MV-4-11 (cell line): ENCODE measurements around the gene ATXN2.

Experiments used
- DNase-seq: peaks from one replicate; lab custom pipeline; 2025; lab: John Stamatoyannopoulos, UW

Gene ATXN2

DNA sequence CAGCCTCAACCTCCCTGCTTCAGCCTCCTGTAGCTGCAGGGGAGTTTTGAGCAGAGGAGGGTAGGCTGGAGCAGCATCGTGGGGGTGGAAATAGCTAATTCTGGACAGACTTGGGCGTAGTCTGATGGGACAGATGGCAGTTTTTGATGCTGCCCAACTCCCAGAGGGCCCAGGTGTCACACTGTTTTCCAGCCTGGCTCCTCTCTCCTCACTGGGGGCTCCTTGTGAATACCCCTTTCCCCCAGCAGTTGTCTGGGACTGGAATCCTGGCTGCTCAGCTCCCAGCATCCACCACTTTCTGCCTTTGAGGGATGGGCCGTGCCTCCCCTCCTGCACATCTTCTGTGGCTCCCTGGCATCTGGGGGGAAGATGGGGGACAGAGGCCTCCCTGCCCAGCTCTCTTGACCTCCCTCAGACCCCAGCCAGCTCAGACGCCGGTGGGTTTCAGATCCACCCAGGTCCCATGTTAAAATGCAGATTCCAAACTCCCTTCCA is 159.4 kb downstream of the ATXN2 start:
- no peak for DNase-seq

DNA sequence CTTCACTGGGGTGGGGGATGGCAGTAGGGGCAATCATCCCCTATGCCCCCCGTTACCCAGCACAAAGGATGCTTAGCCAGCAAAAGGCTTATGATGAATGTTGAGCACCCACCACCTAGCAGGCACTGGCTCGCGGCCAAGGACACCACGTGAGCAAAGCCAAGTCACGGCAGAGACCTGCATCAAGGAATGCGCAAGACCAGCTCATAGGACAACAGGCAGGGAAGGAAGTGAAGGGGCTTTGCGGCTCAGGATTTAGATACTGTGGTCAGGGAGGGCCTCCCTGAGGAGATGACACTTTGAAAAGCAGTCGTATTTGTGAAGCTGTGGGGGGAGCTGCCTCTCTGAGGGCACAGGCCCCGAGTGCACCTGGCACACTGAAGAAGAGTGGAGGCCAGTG is 160.6 kb downstream of the ATXN2 start:
- peak; percentile 87 for DNase-seq

DNA sequence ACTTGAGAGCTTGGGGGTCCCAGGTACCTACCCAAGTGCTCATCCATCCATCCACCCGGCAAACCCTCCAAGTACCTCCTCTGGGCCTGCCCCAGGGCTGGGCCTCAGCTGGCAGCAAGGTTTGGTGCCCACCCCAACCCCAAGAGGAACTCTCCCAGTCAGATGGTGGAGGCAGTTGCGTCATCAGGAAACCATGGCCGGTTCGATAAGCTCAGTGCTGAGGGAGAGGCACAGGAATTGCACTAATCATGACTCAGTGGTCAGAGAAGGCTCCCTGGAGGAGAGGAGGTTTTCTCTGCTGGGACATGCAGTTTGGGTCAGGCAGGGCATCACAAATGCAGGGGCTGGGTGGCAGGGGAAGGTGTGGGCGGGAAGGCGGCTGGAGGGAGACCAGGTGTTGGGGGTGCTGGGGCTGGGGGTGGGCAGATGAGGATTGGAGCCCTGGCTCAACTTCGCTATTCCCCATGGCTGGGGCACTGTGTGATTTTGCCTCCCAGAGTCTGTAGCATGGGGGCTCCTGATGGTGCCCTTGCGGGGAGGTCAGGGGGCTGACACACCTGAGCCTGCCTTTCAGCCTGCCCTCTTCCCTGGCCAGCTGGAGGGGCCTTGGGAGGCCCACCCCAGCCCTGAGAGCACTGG is 161.2 kb downstream of the ATXN2 start:
- peak; percentile 87 for DNase-seq

DNA sequence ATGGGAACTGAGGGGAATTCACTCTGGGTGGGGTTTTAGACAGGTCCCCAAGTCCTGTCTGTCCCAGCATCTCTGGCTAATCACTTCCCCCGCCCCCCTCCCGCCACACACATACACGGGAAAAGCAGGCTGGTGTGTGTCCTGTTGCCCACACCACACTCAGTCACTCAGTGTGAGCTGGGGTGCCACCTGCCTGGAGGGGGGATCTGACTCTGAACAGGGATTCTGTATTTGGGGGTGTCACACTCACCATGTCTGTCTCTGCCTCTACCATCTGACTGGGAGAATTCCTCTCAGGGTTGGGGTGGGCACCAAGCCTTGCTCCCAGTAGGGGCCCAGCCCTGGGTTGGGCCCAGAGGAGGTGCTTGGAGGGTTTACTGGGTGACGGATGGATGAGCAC is 162.3 kb downstream of the ATXN2 start:
- no peak for DNase-seq

DNA sequence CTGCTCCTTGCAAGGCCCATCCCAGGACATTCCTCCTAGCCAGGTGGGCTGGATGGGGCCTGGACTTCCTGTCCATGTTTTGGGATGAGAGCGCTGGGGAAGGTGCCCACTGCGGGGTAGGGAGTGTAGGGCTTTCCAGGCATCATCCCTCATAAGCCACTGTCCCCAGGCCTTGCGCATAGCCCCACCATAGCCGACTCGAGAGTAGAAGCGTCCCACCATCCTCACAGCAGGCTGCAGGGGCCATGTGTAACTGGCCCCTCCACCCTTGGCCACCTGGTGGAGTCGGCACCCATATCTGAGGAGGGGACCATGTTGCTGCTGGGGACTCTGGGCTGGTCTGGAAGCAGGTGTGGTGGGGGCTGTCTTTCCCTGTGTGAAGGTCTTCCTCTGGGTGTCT is 162.8 kb downstream of the ATXN2 start:
- DNase-seq, result no peak

DNA sequence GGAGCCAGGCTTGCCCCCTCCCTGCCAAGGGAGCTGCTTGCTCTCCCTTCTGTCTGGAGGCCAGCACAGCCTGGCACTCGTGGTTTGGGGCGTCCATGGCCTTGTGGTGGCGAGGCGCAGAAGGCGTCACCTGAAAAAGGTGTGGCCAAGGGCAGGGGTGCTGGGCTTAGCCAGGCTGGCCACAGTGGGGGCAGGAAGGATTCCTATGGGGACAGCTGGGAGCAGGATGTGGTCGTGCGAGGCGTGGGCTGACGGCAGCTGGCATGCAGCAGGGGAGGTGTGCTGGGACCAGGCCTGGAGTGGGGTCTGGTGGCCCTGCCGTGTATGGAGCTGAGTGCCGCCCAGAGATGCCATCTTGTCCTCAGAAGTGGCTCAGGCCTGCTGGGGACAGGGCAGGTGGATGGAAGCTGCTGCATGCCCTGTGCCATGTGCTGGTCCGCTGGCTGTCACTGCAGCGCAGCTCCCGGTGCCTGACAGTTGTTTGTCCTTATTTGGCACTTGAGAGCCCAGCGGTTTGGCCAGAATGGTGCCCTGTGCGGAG is 163.4 kb downstream of the ATXN2 start:
- DNase-seq, result no peak

DNA sequence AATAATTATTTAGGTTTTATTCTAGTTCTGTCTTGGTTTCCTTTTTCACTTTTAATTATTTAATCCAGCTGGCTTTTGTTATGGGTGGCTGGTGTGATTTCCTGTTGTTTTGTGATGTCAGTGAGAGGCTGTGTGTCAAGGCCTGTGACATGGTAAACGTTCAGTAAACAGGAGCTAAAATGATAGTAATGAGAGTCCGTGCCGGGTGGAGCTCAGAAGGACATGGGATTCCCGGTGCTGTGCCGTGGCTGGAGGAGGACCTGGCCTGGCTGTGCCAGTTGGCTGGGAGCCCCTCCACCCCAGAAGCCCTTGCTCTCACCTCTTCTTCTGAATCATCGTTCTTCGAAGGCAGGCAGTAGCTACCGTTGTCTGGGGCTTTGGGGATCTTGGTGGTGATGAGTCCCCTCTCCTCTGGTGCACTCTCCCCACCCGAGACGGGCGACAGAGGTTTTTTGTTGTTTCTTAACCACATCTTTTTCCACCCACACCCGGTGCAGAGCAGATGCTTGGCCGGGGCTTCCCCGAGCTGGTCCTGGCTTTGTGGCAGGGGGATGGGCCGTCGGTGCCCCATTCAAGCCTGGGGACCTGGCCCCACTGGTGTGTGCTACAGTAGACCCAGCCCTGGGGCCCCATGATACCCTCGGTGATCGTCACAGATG is 164.3 kb downstream of the ATXN2 start:
- peak; percentile 59 for DNase-seq

DNA sequence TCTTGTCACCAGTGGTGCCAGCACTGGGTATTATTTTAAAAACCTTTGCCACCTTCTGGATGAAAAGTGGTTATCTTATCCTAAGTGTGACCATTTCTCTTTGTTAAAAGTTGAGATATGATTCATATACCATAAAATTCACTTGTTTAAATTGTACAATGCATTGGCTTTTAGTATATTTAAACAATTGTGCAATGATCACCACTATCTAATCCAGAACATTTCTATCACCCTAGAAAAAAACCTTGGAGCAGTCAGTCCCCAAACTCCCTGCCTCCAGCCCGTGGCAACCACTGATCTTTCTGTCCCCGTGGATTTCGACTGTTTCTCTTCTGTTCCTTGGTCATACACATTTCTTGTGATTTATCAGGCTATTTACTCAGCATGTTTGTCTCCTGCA is 165.1 kb downstream of the ATXN2 start:
- DNase-seq, result no peak

DNA sequence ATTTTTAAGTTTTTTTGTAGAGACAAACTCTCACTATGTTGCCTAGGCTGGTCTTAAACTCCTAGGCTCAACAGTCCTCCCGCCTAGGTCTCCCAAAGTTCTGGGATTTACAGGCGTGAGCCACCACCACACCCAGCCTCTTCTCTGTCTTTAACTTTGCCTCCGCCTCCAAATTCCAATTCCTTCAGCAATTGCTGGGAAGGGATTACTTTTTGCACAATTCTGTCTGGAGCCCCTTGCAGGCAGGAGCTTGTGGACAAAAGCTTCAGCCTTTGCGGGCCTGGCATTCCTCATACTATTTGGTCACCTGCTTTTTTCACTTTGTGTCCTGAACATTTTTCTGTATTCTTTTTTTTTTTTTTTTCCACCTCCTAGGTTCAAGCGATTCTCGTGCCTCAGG is 167.3 kb downstream of the ATXN2 start:
- no peak for DNase-seq

DNA sequence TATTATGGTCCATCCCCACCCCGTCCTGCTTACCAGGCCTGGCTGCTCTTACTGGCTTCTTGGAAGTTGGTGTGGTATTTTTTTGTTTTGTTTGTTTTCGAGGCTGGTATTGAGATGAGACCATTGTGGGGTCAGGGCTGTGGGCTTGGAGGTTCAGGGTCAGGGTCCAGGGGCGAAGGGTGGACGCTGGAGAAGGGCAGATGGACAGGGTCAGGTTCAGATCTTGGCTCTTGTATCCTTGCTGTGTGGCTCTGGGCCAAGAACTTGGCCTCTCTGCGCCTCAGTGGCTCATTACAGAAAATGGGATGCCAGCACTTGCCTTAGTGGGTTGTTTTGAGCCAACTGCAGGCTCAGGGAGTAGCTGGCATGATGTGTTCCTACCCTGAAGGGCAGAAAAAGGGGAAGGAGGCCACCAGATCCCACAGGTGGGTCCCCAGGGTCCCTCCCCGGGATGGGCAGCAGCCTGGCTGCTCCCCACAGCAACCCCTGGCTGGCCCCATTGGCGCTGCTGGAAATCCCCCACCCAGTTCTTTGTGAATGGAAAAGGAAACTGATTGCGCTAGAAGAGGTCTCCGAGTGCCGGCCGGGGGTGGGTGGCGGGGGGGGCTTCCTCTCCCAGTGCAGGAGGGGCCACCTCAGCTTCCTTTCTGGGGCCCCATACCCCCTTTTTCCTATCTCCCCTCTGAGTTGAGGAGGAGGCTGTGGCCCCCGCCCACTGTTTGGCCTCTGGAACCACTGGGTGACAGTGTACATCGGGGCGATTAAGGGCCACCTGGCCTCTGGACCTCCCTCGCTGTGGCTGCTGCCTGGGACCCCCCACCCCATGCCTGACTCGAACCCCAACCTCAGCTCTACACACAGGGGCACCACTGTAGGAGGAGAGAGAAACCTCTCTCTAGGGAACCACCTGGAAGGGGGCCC is 168.4 kb downstream of the ATXN2 start:
- no peak for DNase-seq

DNA sequence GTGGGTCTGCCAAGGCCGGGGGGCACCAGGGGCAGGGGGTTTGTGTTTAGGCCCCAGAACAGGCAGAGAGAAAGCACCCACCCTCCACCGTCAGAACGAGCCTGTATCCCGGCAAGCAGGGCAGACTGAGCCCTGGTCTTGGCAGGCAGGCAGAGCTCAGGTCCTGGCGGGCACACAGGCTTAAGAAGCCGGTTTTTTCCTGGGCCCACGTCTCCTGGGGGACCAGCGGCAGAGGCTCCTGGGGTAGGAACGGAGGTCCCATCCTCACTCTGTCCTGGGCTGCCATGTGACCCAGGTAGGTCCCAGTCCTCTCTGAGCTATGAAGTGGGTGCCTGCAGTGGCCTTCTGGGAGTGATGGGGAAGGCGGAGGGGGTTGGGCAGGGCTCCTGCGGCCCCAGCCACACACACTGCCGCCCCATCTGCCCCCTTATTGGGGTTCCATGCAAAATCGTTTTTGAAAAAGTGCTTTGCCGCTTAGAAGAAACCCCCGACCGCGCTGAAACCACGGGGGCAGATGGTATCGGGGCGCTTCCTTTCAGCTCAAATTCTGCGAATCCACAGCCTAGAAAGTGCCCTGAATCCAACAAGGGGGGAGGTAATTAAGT is 169.2 kb downstream of the ATXN2 start:
- DNase-seq, result no peak

DNA sequence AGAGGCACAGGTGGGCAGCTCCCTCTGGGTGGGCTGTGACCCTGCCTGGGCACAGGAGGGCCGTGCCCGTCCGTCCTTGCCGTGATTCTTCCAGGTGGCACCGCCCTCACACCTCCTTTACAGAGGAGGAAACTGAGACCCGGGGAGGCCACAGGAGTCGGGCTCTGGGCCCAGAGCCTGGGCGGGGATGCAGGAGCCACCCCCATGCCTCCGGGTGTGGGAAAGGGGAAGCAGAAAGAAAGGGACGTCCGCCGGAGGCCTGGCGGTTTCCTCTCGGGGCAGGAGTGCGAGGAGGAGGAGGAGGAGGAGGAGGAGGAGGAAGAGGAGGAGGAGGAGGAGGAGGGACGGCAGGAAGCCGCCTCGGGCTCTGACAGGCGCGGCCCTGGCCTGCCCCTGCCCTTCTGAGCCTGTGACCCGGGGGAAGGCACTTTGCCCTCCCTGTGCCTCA is 170.4 kb downstream of the ATXN2 start:
- peak; percentile 80 for DNase-seq

DNA sequence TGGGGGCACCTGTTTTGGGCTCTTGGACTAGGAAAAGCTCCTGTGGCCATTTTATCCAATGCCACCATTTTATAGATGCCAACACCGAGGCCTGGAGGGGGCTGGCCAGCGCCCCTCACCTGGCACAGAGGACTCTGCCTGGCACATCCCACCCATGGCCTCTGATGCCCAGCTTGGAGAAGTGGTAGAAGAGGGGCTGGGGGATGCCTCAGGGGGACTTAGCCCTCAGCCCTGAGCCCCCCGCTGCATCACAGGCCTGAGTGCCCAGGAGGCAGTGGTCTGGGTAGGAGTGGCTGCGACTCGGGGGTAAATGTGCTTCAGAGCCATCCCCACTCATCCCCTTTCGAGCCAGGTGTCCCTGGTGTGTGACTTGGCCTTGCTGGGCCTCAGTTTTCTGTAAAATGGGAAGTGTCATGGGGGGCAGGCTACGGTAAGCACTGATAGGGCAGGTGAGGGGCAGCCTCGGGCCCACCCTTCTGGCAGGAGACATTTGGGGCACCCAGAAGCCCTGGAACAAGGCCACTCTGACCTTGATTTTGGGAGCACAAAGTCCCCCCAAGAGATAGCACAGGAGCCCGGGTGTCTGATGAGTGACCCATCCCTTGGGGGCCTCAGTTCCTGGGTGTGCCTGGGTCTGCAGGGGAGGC is 170.9 kb downstream of the ATXN2 start:
- DNase-seq, result no peak

DNA sequence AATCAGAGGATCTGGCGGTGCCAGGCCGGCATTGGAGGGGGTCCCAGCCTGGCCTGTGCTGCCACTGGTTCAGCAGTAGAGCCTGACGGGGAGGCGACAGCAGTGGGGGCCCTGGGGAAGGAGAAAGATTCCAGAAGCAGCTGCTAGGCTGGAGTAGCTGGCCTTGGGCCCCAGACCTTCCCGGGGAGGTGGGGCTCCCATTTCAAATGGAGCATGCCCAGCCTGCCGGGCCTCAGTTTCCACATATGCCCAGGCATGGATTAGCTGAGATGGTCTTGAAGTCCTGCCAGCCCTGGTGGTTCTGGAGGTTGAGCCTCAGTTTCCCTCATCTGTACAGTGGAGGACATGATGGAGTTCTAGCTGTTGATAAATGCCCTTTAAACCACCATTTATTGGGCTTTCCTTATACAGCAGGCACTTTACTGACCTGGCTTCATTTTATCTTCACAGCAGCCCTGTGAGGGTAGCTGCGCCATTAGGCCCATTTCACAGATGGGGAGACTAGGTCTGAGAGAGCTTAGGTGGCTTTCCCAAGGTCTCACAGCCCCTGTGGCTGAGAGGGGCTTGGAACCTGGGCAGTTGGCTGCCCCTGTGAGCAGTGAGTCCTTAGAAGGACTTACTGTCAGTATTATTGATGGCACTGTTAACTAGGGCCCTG is 171.6 kb downstream of the ATXN2 start:
- no peak for DNase-seq

DNA sequence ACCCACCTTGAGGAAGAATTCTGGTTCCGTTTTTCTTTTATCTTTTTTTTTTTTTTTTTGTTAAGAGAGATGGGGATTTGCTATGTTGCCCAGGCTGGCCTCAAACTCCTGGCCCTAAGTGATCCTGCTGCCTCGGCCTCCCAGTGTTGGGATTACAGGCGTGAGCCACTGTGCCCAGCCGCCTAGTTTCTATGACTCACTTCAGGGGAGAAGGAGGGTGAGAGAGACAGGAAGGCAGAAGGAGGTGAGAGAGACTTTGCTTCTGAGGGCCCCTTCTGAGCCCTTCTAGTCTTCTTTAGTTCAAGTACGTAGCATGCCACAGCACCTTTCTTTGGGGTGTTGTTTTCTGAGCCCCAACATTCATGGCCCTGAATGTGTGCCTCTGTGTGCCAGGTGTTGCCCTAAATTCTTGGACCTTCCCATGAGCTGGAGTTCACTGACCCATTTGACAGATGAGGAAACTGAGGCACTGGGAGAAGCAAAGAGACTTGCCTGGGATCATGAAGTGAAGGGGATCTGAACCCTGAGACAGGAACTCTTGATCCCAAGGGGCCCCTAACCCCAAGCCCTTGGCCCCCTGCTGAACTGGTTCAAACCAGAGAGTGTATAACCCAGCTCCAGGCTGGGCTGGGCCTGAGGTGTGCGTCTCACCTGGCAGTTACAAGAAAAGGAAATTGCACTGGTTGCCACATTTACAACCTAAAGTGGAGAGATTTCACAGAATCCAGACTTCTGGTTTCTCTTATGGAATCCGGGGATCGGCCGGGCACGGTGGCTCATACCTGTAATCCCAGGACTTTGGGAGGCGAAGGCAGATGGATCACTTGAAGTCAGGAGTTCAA is 172.6 kb downstream of the ATXN2 start:
- DNase-seq, result peak; percentile 14

DNA sequence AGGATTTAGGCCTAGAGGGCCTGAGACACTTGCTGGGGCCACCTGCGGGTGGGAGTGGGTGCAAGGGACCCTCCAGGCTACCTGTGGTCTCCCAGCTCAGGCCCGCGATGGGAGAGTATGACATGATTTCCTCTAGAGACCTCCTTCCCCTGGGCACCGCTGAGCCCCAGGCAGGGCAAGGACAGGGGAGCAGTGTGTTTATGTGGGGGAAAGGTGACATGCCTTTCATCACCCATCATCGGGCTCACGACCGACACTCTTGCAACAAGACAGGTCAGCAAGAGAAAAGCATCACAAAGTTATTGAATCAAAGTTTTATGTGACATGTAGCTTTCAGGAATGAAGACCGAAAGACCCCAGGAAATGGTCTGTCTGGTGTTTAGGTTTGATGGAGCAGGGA is 173.5 kb downstream of the ATXN2 start:
- no peak for DNase-seq

DNA sequence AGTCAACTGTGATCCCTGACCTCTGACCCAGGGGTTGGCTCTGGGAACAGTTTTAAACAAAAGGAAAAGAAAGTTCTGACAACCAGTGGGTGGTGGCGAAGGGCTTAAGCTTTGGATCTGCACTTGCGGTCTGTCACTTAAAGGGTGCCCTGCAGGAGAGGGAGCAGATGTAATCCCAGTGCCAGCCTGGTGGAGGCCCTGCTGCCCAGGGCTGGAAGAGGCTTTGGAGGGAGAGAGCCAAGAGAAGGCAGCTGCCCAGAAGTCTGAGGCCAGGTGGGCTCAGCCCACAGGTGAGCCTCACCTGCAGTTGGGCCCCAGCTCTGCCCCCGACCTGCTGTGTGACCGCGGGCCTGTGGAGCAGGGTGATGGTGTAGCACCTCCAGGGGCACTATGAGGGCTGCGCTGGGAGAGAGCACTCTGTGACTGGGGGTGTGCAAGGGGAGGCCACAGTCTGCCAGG is 174.3 kb downstream of the ATXN2 start:
- DNase-seq, result no peak

DNA sequence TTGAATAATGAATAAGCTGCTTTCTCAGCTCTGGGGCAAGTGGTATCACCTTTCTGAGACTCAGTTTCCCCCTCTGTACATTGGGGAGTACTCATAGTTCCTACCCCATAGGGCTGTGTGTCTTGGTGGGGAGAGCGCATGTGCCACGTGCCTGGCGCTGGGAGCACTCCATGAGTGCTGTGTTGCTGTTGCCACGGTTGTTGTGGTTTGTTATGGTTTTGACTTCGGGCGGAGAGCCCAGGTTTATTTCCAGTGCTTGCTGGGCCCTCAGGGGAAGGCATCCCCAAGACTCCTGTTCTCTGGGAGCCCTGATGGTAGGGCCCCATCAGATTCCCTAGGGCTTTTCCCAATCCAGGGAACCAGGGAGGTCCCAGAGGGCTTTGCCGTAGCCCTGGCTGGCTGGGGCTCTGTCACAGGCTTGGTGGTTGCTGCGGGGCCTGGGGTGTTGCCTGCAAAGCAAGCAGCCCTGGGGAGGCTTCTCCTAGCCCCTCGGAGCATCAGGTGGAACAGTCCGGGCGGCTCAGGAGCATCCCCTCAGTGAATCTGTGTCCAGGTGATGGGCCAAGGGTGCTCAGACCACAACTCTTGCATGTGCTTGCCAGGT is 174.8 kb downstream of the ATXN2 start:
- no peak for DNase-seq

DNA sequence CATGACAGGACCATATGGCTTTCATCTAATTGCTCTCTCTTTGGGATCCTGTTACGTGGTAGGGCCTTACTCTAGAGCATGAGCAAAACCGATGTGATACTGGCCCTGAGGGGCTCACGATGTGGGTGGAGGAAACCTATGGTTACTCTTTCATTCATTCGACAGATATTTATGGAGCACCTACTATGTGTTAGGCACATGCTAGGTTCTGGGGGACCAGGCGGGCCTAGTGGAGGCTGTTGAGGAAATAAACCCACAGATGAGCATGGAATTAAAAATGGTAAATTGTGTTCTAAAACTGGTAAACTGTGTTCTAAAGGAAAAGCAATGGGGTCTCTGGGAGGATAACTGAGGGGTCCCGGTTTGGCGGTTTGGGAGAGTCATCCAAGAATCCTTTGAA is 178.6 kb downstream of the ATXN2 start:
- no peak for DNase-seq

DNA sequence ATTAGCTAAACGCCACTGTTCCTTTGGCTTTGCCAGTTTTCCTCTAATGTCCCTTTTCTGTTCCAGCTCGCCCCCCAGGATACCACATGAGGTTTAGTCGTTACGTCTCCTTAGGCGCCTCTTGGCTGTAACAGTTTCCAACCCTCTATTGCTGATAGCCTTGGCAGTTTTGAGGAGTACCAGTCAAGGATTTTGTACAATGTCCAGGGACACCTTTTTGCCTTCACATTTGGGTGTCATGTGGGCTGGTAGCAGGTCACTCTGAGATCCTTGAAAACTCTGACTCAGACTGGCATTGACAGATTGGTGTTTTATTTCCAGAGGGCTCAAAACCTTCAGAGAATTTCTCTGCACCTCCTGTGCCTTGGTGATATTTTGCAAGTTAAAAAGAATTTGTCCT is 179.3 kb downstream of the ATXN2 start:
- no peak for DNase-seq
